Activated T-helper 17 cell treated with anti-CD3 and anti-CD28 coated beads, Interleukin-2, amount 50 U/mL, for 72 hours (primary cell): ENCODE measurements around the gene TACC3. TPM values are rescaled to one million over a fixed set of nuclear protein-coding genes. Genes with fewer than 3 reads are reported as not detected.
A peak's percentile ranks its signal among the peaks of the same experiment; 100 is the strongest.

Source experiments
- ATAC-seq: fragments of 150-1000 bp; cut with Tn5 transposase; replicated peaks from 2 replicates; pipeline ENCODE4 v1.10.0; 2021; ENCODE audit warnings: mild to moderate bottlenecking, moderate library complexity
- H3K27ac Mint-ChIP-seq: one replicate; pipeline ENCODE4 v1.8.0; 2022; ENCODE audit warnings: mixed read lengths
- H3K27me3 Mint-ChIP-seq: one replicate; pipeline ENCODE4 v1.8.0; 2022; ENCODE audit warnings: mixed read lengths
- H3K36me3 Mint-ChIP-seq: one replicate; pipeline ENCODE4 v1.8.0; 2022; ENCODE audit warnings: low read depth, mild to moderate bottlenecking, mixed read lengths
- H3K4me1 Mint-ChIP-seq: one replicate; pipeline ENCODE4 v1.8.0; 2022; ENCODE audit warnings: mixed read lengths
- H3K4me3 Mint-ChIP-seq: one replicate; pipeline ENCODE4 v1.8.0; 2022; ENCODE audit warnings: mild to moderate bottlenecking, mixed read lengths
- H3K9me3 Mint-ChIP-seq: one replicate; pipeline ENCODE4 v1.8.0; 2022; ENCODE audit warnings: mixed read lengths
- total RNA-seq, 2 donors: library from RNA; stranded (reverse); gene quantifications; one replicate each; pipeline ENCODE4 v1.2.3, GENCODE V29; 2022

The TACC3 gene
- total RNA-seq, 2 donors from 2014 or later, result 151 to 204 TPM

GRCh38 chr4:1743551-1743950 lies 22.2 kb downstream of the TACC3 start:
- Mint-ChIP-seq H3K4me1 (no peaks in the 10 kb centered on the region), H3K27ac (no peak overlapping the region), H3K27me3 (no peaks in the 10 kb centered on the region), H3K9me3 (no peaks in the 10 kb centered on the region), H3K36me3 (peaks cover 69% of the 10 kb centered on the region), H3K4me3 (no peak overlapping the region)
- no peak for ATAC-seq

DNA sequence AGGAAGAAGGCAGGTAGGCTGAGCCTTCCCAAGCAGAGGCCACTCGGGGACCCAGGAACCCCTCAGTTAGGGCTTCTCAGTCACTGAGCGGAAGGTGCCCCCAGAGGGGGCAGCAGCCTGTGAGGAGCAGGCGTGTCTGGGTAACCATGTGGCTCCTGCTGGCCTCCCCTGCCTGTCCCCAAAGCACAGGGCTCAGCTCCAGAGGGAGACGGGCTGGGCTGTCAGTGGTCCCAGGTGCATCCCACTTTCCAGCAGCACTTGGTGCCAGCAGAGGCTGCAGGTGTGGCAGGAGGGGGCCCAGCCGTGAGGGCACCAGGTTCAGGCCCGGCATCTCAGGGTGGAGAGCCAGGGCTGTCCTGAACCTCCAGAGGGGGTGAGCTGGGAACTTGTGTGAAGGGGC lies 22.7 kb downstream of the TACC3 start:
- H3K4me3 Mint-ChIP-seq, result no peak overlapping the region

GRCh38 chr4:1744552-1744951 lies 23.2 kb downstream of the TACC3 start:
- Mint-ChIP-seq H3K4me1 (no peaks in the 10 kb centered on the region), H3K9me3 (no peaks in the 10 kb centered on the region), H3K4me3 (no peak overlapping the region)

More for the DNA sequence above, 22.7 kb downstream of the TACC3 start:
- ATAC-seq, result no peak
- H3K27me3 Mint-ChIP-seq, result no peaks in the 10 kb centered on the region
- no peak overlapping the region for H3K27ac Mint-ChIP-seq
- H3K4me1 Mint-ChIP-seq, result no peaks in the 10 kb centered on the region
- H3K36me3 Mint-ChIP-seq, result peaks cover 64% of the 10 kb centered on the region
- H3K9me3 Mint-ChIP-seq, result no peaks in the 10 kb centered on the region

DNA sequence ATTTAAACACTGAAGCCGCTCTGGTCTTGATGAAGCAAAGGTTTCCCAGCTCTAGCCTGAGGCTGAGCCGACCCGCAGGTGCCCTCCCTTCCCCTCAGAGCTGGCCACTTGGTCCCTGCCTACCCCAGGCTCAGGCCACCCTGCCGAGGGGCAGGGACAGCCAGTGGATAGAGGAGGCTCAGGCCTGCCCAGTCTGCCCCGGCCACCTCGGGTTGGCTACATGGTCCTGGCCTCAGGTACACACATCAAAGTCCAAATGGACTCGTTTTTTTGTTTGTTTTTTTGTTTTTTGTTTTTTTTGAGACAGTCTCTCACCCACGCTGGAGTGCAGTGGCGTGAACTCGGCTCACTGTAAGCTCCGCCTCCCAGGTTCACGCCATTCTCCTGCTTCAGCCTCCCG lies 23.8 kb downstream of the TACC3 start:
- Mint-ChIP-seq H3K4me1 (no peaks in the 10 kb centered on the region), H3K36me3 (peaks cover 52% of the 10 kb centered on the region), H3K27me3 (no peaks in the 10 kb centered on the region), H3K27ac (no peak overlapping the region), H3K9me3 (no peaks in the 10 kb centered on the region), H3K4me3 (no peak overlapping the region)
- no peak for ATAC-seq

More at GRCh38 chr4:1744552-1744951, 23.2 kb downstream of the TACC3 start:
- H3K27me3 Mint-ChIP-seq, result no peaks in the 10 kb centered on the region
- peaks cover 59% of the 10 kb centered on the region for H3K36me3 Mint-ChIP-seq
- H3K27ac Mint-ChIP-seq, result no peak overlapping the region
- ATAC-seq, result no peak

DNA sequence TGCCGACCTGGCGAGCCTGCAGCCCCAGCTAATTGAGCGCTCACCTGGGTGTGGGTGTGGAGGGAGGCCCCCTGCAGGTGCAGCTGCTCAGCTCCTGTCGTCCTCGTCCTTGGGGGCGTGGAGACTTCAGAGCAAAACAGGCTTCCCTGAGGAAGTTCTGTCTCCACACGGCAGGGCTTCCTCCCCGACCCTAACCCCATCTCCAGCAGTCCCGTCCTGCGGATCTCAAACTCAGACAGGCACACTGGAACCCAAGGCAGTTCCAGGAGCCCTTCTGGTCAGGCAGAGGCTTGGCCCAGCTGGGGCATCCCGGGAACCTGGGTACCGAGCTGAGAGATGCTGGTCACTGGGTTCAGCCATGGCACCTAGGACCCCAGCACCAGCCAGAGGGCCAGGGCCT lies 24.4 kb downstream of the TACC3 start:
- H3K27me3 Mint-ChIP-seq, result no peaks in the 10 kb centered on the region
- ATAC-seq, result no peak

GRCh38 chr4:1746265-1746691 lies 25.0 kb downstream of the TACC3 start:
- Mint-ChIP-seq H3K27ac (no peak overlapping the region), H3K4me1 (no peaks in the 10 kb centered on the region), H3K4me3 (no peak overlapping the region), H3K36me3 (peaks cover 41% of the 10 kb centered on the region), H3K27me3 (no peaks in the 10 kb centered on the region), H3K9me3 (no peaks in the 10 kb centered on the region)
- peak; percentile 74 for ATAC-seq

More for the DNA sequence above, 24.4 kb downstream of the TACC3 start:
- Mint-ChIP-seq H3K9me3 (no peaks in the 10 kb centered on the region), H3K36me3 (peaks cover 47% of the 10 kb centered on the region), H3K27ac (no peak overlapping the region), H3K4me1 (no peaks in the 10 kb centered on the region), H3K4me3 (no peak overlapping the region)

DNA sequence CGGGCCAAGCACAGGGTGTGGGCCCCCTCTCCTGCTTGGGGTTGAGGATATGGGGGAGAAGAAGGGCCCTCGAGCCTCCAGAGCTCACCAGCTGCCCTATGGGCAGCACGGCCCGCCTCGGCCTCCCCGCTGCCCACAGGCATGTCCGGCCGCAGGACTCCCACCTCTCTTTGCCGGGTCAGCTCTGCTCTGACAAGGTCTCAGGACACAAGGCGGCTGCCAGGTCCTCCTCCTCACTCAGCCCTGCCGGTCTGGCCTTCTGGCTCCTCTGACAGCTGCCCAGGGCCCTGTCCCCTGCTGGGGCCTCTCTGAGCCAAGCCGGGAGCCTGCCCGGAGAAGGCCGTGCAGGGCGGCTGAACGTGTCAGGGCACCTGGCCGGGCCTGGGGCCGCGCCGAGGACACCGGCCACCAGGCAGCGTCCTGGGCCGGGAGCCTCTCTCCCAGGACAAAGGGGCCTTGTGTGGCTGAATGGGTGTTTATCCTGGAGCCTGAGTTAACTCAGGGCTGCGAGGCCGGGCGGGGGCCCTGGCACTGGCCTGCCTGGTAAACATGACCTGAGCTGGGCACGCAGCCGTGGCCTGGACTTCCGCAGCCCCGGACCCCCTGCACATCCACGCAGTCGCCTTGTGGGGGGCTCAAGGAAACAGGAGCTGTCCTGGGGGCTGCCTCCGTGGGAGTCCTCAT lies 25.7 kb downstream of the TACC3 start:
- peaks cover 34% of the 10 kb centered on the region for H3K36me3 Mint-ChIP-seq
- no peak for ATAC-seq
- no peaks in the 10 kb centered on the region for H3K27me3 Mint-ChIP-seq
- no peaks in the 10 kb centered on the region for H3K9me3 Mint-ChIP-seq
- H3K27ac Mint-ChIP-seq, result no peak overlapping the region
- no peak overlapping the region for H3K4me3 Mint-ChIP-seq
- H3K4me1 Mint-ChIP-seq, result no peaks in the 10 kb centered on the region

DNA sequence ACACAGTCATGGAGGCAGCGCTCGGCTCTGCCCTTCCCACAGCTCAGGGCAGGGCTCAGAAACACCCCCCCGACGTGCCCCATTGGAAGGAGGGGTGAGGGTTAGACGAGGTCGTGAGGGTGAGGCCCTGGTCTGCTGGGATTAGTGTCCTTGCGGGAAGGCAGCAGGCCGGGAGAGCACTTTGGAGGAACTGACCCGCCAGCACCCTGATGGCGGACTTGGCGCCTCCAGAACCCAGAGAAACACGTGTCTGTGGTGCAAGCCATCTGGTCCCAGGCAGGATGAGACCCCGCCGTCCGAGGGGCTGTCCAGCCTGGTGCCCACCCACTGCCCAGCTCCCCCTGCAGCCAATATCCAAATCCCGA lies 26.3 kb downstream of the TACC3 start:
- Mint-ChIP-seq H3K4me3 (no peak overlapping the region), H3K27ac (no peak overlapping the region), H3K36me3 (peaks cover 28% of the 10 kb centered on the region), H3K9me3 (no peaks in the 10 kb centered on the region), H3K4me1 (no peaks in the 10 kb centered on the region), H3K27me3 (no peaks in the 10 kb centered on the region)
- ATAC-seq, result no peak

DNA sequence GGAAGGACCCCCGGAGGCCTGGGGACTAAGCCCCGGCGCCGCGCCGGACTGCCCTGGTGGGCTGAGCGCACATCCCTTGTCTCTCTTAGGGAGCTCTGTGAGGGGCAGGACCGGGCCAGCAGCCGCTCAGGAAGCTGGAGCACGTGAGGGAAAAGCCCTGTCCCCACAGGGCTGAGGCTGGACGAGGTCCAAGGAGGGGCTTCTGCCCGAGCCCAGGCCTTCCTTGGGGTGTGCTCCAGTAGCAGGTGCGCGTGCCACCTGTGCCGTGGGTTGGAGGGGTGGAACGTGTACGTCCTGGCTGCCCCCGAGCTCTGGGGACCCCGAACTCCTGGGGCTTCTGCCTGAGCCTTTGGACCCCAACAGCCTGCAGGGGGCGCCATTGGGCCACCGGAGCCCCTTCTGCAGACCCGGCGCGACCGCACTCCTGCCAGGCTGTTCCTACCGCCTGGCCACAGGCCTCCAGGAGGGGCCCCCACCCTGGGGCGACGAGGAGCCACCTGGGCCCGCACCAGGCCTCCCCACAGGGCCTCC lies 27.2 kb downstream of the TACC3 start:
- H3K27ac Mint-ChIP-seq, result no peak overlapping the region
- no peaks in the 10 kb centered on the region for H3K9me3 Mint-ChIP-seq
- H3K36me3 Mint-ChIP-seq, result peaks cover 19% of the 10 kb centered on the region
- H3K4me1 Mint-ChIP-seq, result no peaks in the 10 kb centered on the region
- H3K4me3 Mint-ChIP-seq, result no peak overlapping the region
- ATAC-seq, result peak; percentile 47
- H3K27me3 Mint-ChIP-seq, result no peaks in the 10 kb centered on the region

DNA sequence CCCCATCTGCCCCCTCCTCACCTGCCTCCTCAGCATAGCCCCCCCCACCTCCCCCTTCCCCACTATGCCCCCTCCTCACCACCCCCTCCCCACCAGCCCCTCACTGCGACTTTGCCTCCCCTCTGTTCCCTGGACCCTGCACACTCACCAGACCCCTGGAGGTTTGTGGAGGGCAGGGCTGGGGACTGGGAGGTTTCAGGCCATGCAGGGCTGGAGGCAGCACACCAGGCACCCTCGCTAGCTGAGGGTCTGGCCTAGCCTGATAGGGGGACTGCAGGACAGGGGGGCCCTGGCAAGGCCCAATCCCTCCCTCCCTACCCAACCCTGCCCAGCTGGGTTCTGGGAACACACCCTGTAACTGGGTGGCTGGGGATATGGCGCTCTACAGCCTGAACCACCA lies 28.0 kb downstream of the TACC3 start:
- Mint-ChIP-seq H3K4me3 (no peak overlapping the region), H3K27ac (no peak overlapping the region), H3K27me3 (no peaks in the 10 kb centered on the region), H3K36me3 (peaks cover 10% of the 10 kb centered on the region), H3K4me1 (no peaks in the 10 kb centered on the region), H3K9me3 (no peaks in the 10 kb centered on the region)
- ATAC-seq, result no peak

DNA sequence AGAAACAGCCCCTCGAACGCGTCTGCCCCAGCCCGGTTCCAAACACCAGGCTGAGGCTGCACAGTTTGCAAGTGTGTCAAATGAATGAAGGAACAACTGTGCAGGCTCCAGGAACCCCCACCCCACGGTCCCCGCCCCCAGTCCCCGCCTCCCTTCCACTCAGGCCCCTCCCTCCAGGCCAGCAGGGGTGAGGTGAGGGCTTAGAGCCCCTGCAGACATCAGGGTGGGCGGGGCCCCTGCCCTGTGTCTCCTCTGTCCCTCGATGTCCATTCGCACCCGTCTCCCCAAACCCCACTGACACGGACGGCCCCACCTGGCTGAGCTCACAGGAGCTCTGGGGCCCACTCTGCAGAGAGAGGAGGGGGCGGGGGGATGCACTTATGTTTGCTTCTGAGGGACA lies 28.5 kb downstream of the TACC3 start:
- no peak overlapping the region for H3K4me3 Mint-ChIP-seq
- H3K36me3 Mint-ChIP-seq, result peaks cover 6% of the 10 kb centered on the region
- no peaks in the 10 kb centered on the region for H3K4me1 Mint-ChIP-seq
- H3K9me3 Mint-ChIP-seq, result no peaks in the 10 kb centered on the region
- ATAC-seq, result no peak
- no peak overlapping the region for H3K27ac Mint-ChIP-seq
- no peaks in the 10 kb centered on the region for H3K27me3 Mint-ChIP-seq

DNA sequence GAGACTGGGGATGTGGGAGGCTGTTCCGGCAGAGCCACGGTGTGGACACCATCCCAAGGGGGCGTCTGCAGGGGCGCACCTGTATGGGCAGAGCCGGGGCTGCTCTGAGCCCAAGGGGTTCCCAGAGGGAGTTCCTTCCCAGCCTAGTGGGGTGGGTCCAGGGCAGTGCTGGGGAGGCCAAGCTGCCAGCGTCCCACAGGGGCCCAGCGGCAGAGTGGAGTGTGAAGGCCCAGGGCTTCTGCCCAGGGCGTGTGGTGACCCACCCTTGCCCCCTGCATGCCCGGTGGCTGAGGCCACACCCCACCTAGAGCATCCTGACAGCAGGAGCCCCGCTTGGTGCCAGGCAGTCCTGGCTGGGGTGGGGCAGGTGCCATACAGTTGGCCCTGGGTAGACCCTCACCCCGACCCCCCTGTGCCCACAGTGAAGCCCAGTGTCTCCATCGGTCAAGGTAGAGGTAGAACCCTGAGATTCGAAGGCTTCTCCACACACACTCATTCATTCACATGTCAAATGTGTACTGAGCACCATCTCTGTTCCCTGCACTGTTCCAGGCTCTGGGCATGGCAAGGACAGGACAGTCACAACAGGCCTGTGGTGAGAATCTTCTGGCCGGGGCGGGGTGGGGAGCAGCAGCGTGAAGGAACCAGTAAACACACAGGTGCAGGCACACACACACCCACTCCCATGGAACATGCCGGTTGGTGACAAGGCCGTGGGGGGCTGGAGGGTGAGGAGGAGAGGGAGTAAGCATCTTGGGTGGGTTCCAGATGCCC lies 29.2 kb downstream of the TACC3 start:
- Mint-ChIP-seq H3K27ac (no peak overlapping the region), H3K36me3 (no peaks in the 10 kb centered on the region), H3K9me3 (no peaks in the 10 kb centered on the region), H3K4me1 (no peaks in the 10 kb centered on the region), H3K4me3 (no peak overlapping the region), H3K27me3 (no peaks in the 10 kb centered on the region)
- ATAC-seq, result no peak

DNA sequence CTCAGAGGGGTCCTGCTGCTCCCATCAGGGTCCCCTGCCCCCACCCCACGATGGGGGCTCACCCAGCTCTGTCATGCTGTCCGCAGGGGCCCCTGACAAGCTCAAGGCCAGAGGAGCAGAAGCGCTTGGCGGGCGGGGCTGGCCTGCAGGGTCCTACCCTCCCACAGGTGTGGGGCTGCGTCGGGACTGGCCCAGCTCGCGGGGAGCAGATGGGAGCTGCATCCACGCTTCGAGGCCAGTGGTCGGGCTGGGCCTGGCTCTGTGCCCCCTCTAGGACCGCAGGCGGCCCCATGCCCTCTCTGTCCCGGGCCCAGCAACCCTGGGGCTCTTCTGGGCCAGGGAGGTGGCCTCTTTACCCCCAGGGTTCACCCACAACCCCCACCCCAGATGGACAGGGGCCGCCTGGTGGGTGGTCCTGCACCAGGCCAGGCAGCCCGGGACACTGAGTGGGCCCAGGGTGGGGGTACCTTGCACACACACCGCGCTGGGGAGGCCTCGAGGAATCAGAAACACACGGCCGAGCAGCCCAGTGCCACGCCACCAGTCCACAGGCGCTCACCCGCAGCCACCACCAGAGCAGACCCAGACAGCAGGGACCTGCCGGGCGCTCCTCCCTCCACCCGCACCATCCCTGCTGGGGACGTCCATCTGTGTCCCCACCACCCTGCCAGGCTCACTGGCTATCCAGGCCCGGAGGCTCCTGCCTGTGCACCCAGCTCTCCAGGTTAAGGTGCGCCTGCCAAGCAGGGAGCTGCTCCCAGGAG lies 30.0 kb downstream of the TACC3 start:
- Mint-ChIP-seq H3K27me3 (no peaks in the 10 kb centered on the region), H3K9me3 (no peaks in the 10 kb centered on the region), H3K27ac (no peak overlapping the region), H3K36me3 (no peaks in the 10 kb centered on the region), H3K4me1 (no peaks in the 10 kb centered on the region), H3K4me3 (no peak overlapping the region)
- ATAC-seq, result no peak

DNA sequence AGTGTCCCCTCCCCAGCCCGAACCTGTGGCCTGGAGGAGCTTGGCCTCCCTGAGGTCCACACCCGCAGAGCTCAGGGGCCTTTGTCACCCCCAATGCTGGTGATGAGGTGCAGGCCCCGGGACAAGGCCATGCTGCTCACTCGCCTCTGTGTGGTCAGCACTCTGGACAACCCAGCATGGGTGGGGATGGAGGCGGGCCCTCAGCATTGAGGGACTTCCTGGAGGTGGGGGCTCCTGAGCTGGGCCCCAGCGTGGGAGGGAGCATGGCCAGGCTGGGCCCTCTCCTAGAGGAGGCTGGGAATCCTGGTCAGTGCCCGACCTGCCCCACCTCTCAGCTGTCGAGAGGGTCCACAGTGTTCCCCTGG lies 30.6 kb downstream of the TACC3 start:
- ATAC-seq, result no peak
- H3K4me1 Mint-ChIP-seq, result no peaks in the 10 kb centered on the region
- H3K4me3 Mint-ChIP-seq, result no peak overlapping the region

More for the DNA sequence above, 30.6 kb downstream of the TACC3 start:
- H3K36me3 Mint-ChIP-seq, result no peaks in the 10 kb centered on the region
- H3K9me3 Mint-ChIP-seq, result no peaks in the 10 kb centered on the region
- H3K27ac Mint-ChIP-seq, result no peak overlapping the region
- H3K27me3 Mint-ChIP-seq, result no peaks in the 10 kb centered on the region
